Epithelial cell of prostate (primary cell): ENCODE measurements around the gene NXN.
A peak's percentile ranks its signal among the peaks of the same experiment; 100 is the strongest.
"Not testable (repeated sequence)": the region's sequence is repeated elsewhere in the genome, so short reads cannot be mapped to it uniquely, and the experiment has no call there.

Experiments used
- DNase-seq: peaks from one replicate; pipeline ENCODE4 v3.0.0-alpha.2; 2011; ENCODE audit warnings: low read depth, low spot score
- H3K27ac ChIP-seq: fragments of 450-650 bp; 2 replicates; pipeline ENCODE4 v1.5.1; 2017; ENCODE audit warnings: mild to moderate bottlenecking

The NXN gene

DNA sequence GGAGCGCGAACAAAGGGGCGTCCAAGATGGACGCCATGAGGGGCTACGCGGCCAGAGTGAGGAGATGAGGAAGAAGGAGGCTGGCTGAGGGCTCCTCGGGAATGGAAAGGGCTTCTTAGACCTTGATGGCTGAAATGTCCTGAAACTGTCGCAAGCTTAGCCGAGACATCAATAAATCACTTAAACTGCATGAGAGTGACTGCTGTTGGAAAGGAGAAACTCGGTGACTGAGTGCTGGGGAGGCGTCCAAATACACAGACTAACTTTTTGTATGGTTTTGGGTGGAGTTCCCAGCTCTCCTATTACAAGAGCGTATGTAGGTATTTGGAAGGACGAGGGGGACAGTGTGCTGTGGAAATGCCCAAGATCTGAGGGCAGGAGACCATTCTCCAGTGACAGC, 226.2 kb downstream of the NXN start:
- DNase-seq = no peak
- H3K27ac ChIP-seq = no peak overlapping the region

- DNase-seq = no peak
- H3K27ac ChIP-seq = no peak overlapping the region
Observed at GRCh38 chr17:752620-753219, 226.9 kb downstream of the NXN start.

DNA sequence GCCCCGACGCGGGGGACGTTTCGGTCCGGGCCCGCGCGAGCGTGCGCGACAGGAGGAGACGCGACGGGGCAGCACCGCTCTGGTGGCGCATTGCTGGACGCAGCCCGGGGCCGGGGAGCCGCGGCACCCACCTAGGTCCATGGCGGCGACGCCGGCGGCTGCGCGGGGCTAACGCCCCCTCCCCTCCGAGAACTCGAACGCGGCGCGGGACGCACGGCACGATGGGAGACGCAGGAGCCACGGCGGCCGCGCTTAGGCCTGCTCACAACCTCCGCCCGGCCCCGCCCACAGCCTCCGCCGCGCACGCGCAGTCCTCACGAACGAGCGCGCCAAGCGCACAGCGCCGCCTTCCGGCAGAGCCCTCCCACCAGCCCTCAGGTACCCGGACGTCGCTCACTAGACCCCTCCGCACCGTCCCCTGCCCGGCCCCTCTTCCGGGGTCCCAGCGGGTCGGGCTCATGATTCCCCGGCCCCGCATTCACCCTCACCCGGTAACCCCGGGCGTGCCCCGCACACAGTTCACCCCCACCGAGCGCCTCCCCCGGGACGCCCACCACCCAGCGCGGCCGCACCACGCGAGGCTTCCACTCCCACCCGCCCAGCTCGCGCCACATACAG, 227.5 kb downstream of the NXN start, which contains the start of gene GEMIN4:
TSS of gene GEMIN4 (minus strand) at position 263 of the 618 bp plus-strand sequence. CDS start at position 141, 122 bp downstream.
- no peak for DNase-seq
- H3K27ac ChIP-seq = peak within 1 kb of the TSS; percentile 9

- DNase-seq = no peak
- peak overlapping the region; percentile 9 for H3K27ac ChIP-seq
Observed at GRCh38 chr17:751269-752001, 228.1 kb downstream of the NXN start.

GRCh38 chr17:750431-751037, 229.0 kb downstream of the NXN start:
- no peak for DNase-seq
- no peak overlapping the region for H3K27ac ChIP-seq

DNA sequence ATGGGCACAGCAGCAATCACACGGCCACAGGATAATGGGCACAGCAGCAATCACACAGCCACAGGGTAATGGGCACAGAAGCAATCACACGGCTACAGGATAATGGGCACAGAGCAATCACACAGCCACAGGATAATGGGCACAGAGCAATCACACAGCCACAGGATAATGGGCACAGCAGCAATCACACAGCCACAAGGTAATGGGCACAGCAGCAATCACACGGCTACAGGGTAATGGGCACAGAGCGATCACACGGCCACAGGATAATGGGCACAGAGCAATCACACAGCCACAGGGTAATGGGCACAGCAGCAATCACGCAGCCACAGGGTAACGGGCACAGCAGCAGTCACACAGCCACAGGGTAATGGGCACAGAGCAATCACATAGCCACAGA, 230.2 kb downstream of the NXN start:
- not testable (repeated sequence) for H3K27ac ChIP-seq, DNase-seq
